ENCODE data around the gene POLA1.

POLA1 gene

DNA sequence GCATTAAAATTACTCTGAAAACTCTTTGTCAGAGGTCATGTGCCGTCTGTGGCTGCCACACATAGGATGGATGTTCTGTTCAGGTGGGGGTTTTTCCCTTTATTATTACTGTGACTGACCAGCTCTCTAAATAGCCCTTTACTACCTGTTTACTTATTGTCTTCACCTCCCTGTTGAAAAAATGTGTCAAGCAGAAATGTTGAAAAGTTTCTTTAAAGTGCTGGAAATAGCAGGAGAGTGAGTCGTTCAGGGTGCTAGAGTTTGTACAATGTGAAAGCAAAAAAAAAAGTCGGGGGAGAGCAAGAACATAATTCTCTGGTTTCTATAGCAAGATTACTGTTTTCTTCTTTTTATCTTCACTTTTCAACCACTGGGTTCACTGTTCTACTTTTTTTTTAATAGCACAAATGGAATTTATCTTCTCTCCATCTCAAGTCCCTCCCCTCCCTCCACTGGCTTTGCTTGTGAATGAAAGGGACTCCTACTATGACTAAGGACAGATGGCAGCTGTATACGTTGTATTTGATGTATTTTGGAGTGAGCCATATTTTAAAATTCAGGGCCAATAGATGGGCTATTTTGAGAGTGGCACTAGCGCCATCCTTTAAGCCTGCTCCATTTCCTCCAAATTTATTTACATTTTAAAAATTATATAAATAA, 288.7 kb downstream of the POLA1 start:
- DNase-seq = no peak

DNA sequence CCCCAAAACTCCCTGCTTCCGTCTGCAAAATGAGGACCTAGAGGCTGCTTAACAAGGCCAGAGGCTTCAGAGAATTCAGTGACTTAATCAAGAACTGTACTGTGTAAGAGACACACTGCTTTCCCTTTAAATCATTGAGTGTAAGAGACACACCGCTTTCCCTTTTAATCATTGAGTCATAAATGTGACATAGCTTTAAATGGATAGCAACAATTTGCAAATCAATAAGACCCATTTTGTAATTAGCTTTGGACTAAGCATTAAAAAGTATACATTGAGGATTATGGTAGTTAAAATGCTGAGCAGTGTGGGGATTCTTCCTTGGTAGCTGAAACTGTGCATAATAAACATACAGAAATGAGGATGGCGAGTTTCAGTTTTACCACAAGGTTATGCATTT, 290.2 kb downstream of the POLA1 start:
- DNase-seq = no peak

DNA sequence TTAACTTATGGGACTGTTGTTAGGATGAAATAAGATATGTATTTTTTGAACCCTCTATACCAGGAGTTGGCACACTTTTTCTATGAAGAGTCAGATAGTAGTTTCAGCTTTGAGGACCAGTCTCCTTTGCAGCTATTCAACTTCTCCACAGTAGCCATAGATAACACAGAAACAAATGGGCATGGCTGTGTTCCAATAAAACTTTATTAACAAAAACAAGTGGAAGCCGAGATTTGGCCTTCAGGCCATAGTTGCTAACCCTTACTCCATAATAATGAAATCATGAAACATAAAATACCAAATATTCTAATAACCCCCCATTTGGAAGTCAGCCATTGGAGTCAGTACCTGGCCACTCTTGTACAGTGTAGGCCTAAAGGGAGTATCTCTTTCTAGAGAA, 291.4 kb downstream of the POLA1 start:
- no peak for DNase-seq

DNA sequence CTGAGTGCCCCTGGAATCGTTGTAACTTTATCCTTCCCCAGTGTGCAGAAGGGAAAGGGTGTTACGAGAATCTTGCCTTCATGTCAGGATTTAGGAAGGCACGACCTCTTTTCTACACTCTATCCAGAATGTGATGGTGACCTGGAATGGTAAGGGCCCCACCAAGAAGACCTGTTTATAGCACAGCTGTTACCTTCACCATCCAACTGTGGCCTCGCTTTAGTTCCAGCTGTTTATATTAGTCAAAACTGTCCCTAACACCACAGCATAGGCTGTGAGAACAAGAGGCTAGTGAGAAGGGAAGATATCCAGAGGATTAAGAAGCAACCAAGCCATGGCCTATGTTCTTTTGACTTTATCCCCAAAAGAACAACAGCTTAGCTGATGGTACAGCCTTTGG, 294.0 kb downstream of the POLA1 start:
- DNase-seq = no peak

DNA sequence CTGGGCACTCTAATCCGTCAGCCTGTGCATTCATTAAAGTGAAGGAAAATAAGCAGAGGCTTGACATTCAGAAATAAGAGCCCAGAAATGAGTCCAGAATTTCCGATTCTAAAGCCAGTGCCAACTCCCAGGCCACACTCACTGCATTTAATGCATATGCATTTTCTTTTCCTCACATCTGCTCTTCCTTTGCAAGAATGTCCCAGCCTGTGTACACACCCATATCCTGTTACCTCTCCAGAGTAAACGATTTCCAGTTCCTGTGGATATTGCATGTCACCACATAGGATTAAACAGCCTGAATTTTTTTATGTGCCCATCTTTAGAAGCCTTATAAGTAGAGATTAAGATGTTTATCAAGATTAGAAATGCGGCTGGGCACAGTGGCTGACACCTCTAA, 294.6 kb downstream of the POLA1 start:
- DNase-seq = no peak

DNA sequence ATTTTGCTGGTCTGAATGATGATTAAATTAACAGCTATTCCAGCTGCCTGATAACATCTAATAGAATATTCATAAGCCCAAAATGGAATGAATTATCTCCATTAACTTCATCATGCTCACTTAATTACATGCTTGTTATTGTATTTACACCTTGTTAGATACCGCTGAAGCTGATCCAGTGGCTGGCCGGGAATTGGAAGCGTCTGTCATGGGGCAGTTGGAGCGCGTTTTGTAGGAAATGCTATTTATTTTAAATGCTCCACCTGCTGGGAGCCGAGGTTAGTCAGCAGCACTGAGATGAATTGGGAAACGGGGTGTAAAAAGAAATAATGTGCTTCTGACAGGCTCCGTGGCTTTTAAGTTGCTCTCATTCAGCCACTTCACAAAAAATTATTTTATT, 296.8 kb downstream of the POLA1 start:
- DNase-seq = no peak

DNA sequence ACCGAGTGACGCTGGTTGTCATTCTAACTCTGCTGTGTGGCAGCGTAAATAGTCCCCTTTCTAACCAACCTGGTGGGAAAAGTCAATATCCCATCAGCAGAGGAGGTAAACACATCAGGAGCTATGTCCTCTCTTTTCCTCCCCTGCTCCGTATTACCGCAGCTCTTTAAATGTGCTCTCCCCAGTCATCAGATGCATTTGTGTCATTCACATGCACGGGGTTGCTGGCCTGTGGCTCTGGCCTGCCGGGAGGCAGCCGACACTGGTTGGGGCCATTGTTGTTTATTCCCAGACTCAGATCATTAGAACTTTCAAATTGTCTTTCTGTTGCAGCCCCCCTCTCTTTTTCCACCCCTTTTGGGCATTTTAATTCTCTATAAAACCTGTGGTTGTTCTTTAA, 300.2 kb downstream of the POLA1 start:
- DNase-seq = no peak

DNA sequence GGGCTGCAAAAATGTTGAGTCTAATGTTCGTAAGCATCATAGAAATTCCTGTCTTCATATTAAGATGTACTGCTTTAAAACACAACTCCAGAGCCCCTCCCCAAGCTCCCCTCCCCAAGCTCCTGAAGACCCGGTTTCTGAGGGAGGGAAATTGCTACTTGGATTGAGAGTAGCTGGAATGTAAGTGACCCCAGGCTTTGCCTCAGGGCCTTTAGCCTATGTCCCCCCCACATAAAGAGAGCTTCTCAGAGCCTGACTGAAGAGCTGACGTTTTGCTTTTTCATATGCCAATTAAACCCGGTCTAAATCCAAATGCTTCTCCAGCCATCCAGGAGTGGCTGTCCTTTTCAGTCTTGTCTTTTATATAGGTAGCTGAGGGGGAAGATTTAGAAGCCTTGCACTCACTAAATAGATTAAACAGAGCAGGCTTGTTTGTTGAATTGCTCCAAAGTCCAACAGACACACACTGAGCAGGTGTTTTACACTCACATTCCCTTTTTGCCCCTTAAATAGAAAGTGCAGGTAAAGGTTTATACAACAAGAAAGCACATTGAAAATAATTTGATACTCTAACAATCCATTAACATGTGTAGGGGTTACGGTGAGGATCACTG, 302.5 kb downstream of the POLA1 start:
- DNase-seq = no peak

DNA sequence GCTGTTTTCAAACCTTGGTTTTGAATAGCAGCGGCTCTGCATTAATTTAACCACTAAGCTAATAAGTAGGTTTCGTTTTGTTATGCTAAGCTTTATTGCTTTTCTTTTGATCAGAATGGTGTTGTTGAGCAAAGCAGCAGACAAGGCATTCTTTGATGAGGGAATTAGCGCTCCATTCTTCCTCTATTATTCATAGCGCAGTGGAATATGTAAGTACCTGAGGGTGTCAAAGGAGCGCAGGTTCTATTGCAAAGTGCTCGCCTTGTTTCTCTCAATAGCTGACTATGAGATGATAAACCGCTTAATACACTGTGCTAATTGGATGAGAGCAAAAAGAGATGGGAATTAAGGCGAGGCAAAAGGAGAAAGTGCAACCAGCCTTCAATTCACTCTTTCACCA, 305.8 kb downstream of the POLA1 start:
- DNase-seq = no peak

DNA sequence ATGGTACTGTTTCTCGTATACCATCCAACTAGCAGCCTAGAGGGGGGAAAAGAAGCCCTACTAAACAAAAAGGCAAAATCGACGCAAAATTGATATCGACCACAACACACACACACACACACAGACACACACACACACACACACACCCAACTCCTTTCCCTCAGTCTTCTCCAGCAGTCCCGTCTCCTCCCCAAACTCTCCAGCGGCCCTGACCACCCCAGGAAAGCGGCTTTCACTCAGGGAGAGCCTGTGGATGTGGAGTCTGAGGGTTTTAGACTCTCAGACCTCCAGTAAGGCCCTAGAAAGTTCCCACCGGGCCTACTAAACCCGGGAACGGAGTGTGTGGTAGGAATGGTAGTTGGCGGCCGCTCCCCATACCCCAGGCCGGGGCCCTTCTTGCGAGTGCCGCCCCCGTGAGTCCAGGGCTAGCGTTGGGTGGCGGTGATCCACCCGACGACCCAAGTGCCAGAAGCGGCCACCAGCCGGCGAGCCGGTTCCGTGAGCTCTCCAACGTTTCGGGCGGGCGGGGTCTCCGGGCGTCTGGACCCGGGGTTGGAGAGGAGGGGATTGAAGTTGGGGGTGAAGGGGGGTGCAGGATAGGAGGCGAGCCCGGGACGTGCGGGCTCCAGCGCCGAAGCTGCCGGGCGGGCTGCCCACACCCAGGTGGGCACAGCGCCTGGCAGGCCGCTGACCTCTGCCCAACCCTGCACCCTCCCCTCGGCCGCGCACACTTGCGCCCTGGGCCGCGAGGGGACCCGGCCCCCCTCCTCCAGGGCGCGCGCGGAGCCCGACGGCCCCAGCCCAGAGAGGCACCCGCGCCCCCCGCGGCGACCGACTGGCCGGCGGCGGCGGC, 308.3 kb downstream of the POLA1 start:
- DNase-seq = no peak

DNA sequence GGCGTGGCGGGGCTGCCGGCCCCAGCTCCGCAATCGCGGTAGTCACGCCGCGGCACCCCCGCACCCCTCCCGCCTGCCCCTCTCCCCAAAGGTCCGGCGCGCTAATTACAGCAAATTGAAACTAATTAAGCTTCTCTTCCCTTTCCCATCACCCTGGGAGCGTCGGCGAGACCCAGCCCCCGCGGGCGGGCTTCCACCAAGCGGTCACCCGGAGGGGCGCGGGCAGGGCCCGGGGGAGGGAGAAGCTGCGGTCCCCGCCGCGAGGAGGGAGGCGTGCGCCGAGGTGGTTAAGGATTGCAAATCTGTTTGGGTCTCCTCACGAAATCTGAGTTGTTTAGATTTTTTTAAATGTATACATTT, 308.9 kb downstream of the POLA1 start:
- no peak for DNase-seq

DNA sequence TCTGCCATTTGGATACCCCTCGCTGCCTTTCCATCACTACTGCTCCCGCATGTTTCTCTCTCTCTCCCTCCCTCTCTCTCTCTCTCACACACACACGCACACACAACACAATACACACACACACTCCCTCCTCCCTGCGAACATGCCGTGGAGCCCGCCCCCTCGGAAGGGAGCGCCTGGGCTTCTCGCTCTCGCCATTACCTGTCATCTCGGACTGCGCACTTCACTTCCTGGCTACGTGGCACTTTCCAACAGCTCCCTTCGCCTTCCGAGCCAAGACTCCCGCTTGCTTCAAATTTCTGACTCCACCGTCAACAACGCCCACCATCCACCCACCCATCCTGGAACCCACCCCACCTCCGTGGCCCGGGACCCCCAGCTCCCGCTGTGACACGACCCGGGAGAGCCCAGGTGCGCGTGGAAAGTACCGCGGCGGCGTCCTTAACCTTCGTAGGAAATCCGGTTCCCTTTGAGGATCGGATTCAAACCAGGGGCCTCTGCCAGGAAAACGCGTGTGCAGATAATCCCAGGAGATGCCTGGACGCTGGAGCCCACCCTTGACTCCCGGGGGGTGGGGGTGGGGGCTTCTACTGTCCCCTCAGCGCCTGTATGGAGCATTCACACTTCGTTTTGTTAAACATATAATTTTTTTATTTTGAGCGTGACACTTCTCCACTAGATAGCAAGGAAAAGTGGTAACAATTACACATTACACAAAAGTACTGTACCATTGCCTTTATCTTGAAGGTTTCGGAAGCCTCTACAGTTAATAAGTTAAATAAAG, 309.5 kb downstream of the POLA1 start:
- DNase-seq = no peak

DNA sequence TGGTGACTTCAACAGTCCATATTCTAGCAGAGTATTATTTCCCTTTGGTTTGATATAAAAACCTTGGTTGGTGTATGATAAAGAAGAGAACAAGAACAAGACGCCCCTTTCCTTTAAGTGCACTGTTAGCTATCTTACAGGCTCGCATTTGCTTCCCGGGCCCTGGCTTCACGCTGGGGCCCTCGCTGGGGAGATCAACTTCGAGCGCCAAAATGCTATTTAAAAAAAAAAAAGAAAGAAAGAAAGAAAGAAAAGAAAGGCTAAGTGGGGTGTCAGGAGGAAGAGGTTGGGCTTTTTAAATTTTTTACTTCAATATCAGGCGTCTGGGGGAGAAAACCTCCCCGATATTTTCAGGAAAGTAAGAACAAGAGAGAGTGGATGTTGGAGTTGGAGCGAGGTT, 310.3 kb downstream of the POLA1 start:
- no peak for DNase-seq

DNA sequence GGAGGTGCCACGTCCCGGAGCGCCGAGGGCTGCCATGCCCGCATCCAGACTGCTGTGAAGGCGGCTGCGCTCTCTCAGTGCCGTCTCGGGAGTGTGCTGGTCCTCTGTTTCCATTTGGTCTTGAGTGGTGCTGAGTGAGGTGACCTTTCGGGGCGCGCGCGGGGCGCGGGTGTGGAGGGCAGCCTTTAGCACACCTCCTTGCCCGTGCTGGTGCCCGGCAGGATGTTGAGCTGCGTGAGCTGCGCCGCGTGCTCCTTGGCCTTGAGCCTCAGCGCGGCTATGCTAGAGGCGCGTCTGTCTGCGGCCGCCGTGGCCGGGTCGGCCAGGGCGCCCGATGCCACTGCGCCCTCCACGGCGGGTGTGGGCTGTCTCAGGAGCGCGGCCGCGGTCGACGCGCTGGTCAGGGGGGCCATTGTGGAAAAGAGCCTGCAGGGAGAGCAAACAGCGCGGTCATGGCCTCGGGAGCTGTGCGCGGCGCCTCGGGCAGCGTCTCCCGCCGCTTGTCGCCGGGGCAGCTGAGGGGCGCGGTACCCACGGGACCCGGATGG, 310.8 kb downstream of the POLA1 start:
- no peak for DNase-seq

DNA sequence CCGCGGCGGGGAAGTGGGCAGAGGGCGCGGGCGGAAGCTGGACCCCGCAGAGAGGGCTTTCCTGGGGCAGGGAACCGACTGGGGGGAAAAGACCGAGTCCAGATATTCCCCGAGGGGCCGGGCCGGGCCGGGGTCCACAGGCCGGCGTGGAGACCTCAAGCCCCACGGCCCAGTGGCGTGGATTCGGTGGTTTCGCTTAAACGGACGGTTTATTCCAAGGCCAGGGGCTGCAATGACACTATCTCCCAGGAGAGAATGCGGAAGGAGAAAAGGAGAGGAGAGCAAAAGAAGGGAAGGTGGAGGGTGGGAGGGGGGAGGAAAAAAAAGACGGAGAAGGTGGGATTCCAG, 311.3 kb downstream of the POLA1 start:
- no peak for DNase-seq

DNA sequence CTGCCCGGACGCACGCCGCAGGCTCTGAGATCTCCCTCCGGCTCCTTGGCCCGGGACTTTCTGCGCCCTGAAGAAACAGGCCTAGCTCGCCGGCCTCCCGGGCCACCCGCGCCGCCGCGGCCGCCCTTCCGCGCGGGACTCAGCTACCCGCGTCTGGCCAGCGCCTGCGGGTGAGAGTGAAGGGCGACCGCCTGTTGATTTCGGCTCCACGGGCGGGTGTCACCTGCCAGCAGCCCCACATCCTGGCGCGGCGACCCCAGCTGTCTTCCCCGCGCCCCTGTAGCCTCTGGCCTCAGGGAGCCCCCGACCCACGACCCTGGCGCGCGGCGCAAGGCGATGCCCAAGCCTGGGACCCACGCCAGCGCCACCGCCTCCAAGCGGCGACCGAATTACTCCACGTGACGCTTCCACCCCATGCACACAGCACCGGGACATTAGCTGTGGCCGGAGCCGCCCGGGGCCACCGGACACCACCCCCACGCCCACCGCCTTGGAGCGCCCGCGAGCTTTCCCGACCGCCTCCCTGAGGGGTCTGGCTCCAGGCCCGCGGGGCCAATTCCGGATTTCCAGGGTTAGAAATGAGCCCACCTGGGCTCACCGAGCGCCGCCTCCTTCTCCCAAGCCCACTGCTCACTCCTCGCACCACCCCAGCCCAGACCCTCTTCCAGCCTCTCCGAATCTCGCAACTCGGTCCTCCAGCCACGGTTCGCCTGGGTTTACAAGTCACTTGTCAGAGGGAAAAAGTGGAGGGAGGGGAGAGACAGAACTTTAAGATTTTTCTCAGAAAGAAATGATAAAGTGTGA, 311.9 kb downstream of the POLA1 start:
- no peak for DNase-seq

DNA sequence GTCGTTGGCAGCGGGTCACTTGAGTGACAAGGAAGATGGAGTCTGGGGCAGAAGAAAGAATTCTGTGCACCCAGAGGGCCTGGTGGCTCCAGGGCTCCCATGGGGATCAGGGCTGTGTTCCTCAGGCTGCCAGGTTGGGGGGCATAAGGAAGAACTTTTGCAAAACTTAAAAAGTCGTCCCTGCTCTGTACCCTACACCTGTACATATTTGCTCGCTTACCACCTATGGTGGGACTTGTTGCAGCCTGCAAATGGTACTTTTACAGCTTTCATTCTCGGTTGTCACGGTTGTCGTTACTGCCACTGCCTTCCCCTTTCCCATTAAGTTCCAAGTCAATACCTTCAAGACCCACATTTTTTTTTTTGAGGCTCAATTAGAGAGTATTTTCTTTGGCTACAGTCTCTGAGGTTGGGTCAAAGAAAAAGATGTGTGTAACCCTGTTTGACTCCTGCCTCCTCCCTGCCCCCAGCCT, 312.9 kb downstream of the POLA1 start:
- DNase-seq = no peak

DNA sequence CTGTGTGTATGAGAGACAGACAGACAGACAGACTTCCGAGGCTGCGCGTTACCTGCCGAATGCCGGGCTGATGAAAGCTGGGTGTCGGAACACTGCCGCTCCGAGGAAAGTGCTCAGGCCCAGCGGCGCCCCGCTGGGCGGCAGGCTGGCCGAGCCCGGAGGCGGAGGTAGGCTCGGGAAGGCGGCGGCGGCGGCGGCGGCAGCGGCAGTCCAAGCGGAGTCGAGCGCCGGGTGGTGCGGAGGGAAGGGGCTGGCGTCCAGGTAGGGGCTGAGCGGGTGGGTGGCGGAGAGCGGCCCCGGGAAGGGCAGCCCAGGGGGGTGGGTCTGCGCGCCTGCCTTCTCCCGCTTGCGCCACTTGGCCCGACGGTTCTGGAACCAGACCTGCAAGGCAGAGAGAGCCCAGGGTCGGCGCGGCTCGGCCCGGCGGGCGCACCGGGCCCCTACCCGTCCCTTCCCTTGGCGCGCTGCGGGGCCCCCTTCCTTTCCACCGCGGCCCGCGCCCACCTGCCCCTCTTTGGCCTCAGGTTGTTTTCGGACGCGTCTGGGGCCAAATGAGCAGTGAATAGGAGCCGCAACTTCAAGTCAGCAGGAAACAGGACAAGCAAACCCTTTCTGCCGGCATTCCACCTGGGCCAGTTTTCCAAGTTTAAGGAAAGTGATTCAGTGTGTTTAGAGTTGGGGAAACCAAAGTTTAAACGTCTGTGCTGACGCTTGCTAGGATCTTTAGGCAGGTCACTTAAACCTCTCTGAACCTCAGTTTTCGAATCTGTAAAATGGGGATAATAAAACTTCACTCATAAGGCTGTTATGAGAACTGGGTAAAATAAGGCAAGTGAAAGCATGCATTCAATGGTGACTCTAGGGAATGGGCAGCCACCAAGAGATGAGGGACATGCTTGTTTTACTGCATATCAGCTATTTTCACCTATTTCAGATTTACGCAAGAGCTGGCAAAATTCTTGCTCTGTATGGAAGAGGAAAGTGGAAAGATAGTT, 313.6 kb downstream of the POLA1 start:
- no peak for DNase-seq

DNA sequence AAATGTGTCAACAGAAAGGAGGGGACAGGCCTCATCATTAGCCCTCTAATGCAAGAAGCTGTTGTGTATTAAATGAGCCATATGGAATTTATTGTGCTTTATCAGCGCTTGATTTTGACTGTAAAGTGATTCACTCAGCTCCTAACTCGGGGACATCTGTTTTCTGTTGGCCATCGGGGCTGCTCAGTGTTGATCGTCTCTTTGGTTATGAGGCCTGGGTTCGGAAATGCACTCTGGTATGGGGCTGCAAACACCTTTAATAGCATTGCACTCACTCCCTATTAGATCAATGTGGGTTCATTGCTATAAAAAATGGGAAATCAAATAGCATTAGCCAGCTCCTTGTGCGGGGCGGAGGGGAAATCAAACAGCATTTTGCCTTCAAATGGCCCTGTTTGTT, 315.7 kb downstream of the POLA1 start:
- no peak for DNase-seq

DNA sequence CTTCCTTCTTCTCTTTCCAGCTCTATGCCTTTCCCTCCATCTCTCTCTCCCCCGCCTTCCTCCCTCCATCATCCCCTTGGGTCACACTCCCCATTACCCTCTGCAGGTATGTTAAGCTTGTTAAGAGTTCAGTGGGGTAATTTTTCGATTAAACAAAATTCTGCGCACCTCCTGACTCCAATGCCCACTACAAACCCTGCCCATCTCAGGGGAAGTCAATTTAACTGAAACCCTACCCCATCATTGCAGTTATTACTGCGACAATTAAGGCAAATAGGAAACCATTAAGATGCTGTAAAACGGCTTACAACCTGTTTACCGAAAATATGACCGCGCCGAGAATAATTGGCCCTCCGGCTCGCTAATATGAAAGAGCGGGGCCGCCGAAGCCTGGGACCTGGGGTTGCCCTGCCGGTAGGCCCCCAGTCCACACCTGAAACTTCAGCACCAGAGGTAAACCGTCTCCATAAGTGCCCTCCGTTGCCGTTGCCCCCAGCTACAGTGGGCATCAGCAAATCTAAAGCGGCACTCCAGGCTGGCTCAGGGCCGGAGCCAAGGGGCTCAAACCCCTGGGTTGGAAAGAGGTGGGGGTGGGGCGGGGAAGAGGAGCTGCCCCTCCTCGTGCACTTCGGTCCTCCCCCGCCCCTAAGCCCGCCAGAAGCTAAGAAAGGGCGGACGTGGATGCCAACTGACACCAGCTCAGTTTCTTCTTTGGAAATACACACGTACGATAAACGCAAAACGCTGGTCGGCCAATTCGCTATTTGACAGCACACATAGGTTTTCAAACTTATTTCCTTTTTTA, 317.3 kb downstream of the POLA1 start:
- no peak for DNase-seq

All from NCI-H2171 (cell line).